HepG2 (cell line): ENCODE data around the gene CARMIL3. TPM values are rescaled to one million over a fixed set of nuclear protein-coding genes. Genes with fewer than 3 reads are reported as not detected.

ENCODE experiments used
- AFF4 ChIP-seq: sonication (generic); formaldehyde crosslinking; IDR thresholded peaks from 2 replicates; pipeline ENCODE4 v1.4.0; 2020; ENCODE audit warnings: missing genetic modification reagents
- GMEB1 ChIP-seq: sonication (generic); formaldehyde crosslinking; IDR thresholded peaks from 2 replicates; pipeline ENCODE4 v1.5.1; 2020; ENCODE audit warnings: missing genetic modification reagents, mild to moderate bottlenecking, borderline replicate concordance
- HNRNPLL ChIP-seq: fragments of 200-400 bp; formaldehyde crosslinking; IDR thresholded peaks from 2 replicates; pipeline ENCODE4 v1.6.1; 2017; ENCODE audit warnings: mild to moderate bottlenecking, low read depth, low read length; ENCODE audit not compliant: poor library complexity, severe bottlenecking
- MIXL1 ChIP-seq: IDR thresholded peaks from 2 replicates; pipeline ENCODE4 v1.6.1; 2016
- MYPOP ChIP-seq: sonication (generic); formaldehyde crosslinking; IDR thresholded peaks from 2 replicates; pipeline ENCODE4 v1.8.1; 2023; ENCODE audit warnings: mild to moderate bottlenecking, moderate library complexity, missing genetic modification reagents
- PHB2 ChIP-seq: fragments of 450-650 bp; IDR thresholded peaks from 2 replicates; pipeline ENCODE4 v1.6.1; 2018; ENCODE audit not compliant: partially characterized antibody
- PITX1 ChIP-seq: sonication (generic); formaldehyde crosslinking; IDR thresholded peaks from 2 replicates; pipeline ENCODE4 v1.5.1; 2020; ENCODE audit warnings: mild to moderate bottlenecking, missing genetic modification reagents
- RFX3 ChIP-seq: IDR thresholded peaks from 2 replicates; pipeline ENCODE4 v1.6.1; 2016; ENCODE audit warnings: missing biosample characterization, missing genetic modification reagents
- SMAD3 ChIP-seq: sonication (generic); formaldehyde crosslinking; IDR thresholded peaks from 2 replicates; pipeline ENCODE4 v1.4.0; 2020; ENCODE audit warnings: missing genetic modification reagents
- SNAPC4 ChIP-seq: sonication (generic); formaldehyde crosslinking; IDR thresholded peaks from 2 replicates; pipeline ENCODE4 v1.4.0; 2020; ENCODE audit warnings: mild to moderate bottlenecking, missing genetic modification reagents
- ZEB1 ChIP-seq: IDR thresholded peaks from 2 replicates; pipeline ENCODE4 v1.6.1; 2012; ENCODE audit warnings: mild to moderate bottlenecking, low read depth, inconsistent platforms; ENCODE audit not compliant: insufficient replicate concordance
- ZNF484 ChIP-seq: sonication (generic); formaldehyde crosslinking; IDR thresholded peaks from 2 replicates; pipeline ENCODE4 v1.5.1; 2020; ENCODE audit warnings: mild to moderate bottlenecking, low read depth, missing genetic modification reagents, borderline replicate concordance
- ZNF710 ChIP-seq: sonication (generic); formaldehyde crosslinking; IDR thresholded peaks from 2 replicates; pipeline ENCODE4 v1.5.0; 2020; ENCODE audit warnings: mild to moderate bottlenecking, missing genetic modification reagents, borderline replicate concordance
- polyA plus RNA-seq, 8 experiments: library from polyadenylated mRNA; depleted of rRNA in 3 of 8; stranded (reverse) in 7 of 8; unstranded in 1 of 8; fragments of >200 nt; fragmentation: Illumina TruSeq in 4 of 8; extraction: Trizol in 4 of 8; gene quantifications; 2 replicates each; pipeline versions ENCODE4 v1.2.1 to v1.2.3, GENCODE V29; 2011 to 2016; ENCODE audit warnings: low read depth in 4 of 8, missing spikeins in 1 of 8, mixed read lengths in 1 of 8; ENCODE audit not compliant: insufficient read depth in 1 of 8
- total RNA-seq, 5 experiments: library from RNA; depleted of rRNA; stranded (reverse); fragments of >200 nt; fragmentation: Illumina TruSeq; extraction: Trizol; gene quantifications; 2 replicates each; pipeline ENCODE4 v1.2.3, GENCODE V29; 2016; ENCODE audit warnings: low read depth in 1 of 5

CARMIL3 gene
- total and polyA plus RNA-seq, 2 of the 13 experiments (the other 11 are each of a cell fraction or from before 2014, with no cell fraction given), result 0.27 to 0.55 TPM

GRCh38 chr14:24080888-24081738 is 29.3 kb downstream of the CARMIL3 start (continued):
- TF ChIP-seq AFF4 (CRISPR knock-in tag), result 0 out of 2 replicates have a peak, but pooled peaks have one; percentile 61
- TF ChIP-seq GMEB1 (CRISPR knock-in tag), result no peak; the same call in 1 of the 2 replicates
- no peak for TF ChIP-seq RFX3 (CRISPR knock-in tag)
- TF ChIP-seq MYPOP (CRISPR knock-in tag), result peak; percentile 87; the same call in 1 of the 2 replicates
- peak; percentile 89 for TF ChIP-seq ZEB1
- peak; percentile 77; the same call in 1 of the 2 replicates for TF ChIP-seq SMAD3 (CRISPR knock-in tag)
- TF ChIP-seq SNAPC4 (CRISPR knock-in tag), result no peak
- no peak for TF ChIP-seq PHB2
- TF ChIP-seq HNRNPLL, result peak; percentile 72
- TF ChIP-seq ZNF710 (CRISPR knock-in tag), result peak; percentile 58; the same call in 1 of the 2 replicates
- TF ChIP-seq ZNF484 (CRISPR knock-in tag), result no peak
- 0 out of 2 replicates have a peak, but pooled peaks have one; percentile 7 for TF ChIP-seq PITX1 (CRISPR knock-in tag)
- TF ChIP-seq MIXL1 (CRISPR knock-in tag), result no peak
